HEK293 (cell line): ENCODE data around the gene ABCA2.

ENCODE experiments used
- CTCF ChIA-PET: fragments of 350-600 bp; formaldehyde crosslinking; extraction: SDS; loops from one replicate; lab custom pipeline; 2021; ENCODE audit warnings: antibody characterized with exemption; lab: Yijun Ruan, JAX
- POLR2A ChIA-PET: fragments of 300-600 bp; formaldehyde crosslinking; extraction: SDS; loops from one replicate; lab custom pipeline; 2020; ENCODE audit warnings: antibody characterized with exemption, inconsistent platforms; lab: Yijun Ruan, JAX
- H3K27ac ChIP-seq: fragments of 200-500 bp; sonication (Bioruptor generic); 2 replicates; pipeline ENCODE4 v1.5.1; 2014; ENCODE audit warnings: low read depth, low read length, control low read depth, inconsistent platforms; ENCODE audit errors: extremely low read depth
- H3K36me3 ChIP-seq, 2 experiments: fragments of 200-500 bp in 1 of 2; sonication (Bioruptor generic) in 1 of 2; 1 replicate in 1 of 2; 2 replicates in 1 of 2; pipeline ENCODE4 v1.5.1; 2014 to 2017; ENCODE audit warnings: inconsistent platforms in 2 of 2, low read length in 2 of 2; ENCODE audit not compliant: control insufficient read depth in 2 of 2, insufficient read depth in 1 of 2
- H3K4me1 ChIP-seq: fragments of 200-500 bp; sonication (Bioruptor generic); 2 replicates; pipeline ENCODE4 v1.5.1; 2014; ENCODE audit warnings: mild to moderate bottlenecking, low read length, inconsistent platforms; ENCODE audit not compliant: control insufficient read depth, insufficient read depth
- H3K4me3 ChIP-seq: 2 replicates; pipeline ENCODE4 v1.5.1; 2011; ENCODE audit warnings: low read depth, mild to moderate bottlenecking, control low read depth, low read length, moderate library complexity
- H3K9me3 ChIP-seq: fragments of 200-500 bp; sonication (Bioruptor generic); 2 replicates; pipeline ENCODE4 v1.5.1; 2014; ENCODE audit warnings: low read depth, low read length, inconsistent platforms; ENCODE audit not compliant: control insufficient read depth, insufficient read depth
- GLIS1 ChIP-seq: fragments of 450-650 bp; formaldehyde crosslinking; IDR thresholded peaks from 2 replicates; pipeline ENCODE4 v1.5.1; 2016; ENCODE audit warnings: missing biosample characterization, missing genetic modification characterization
- HIC1 ChIP-seq: fragments of 450-650 bp; formaldehyde crosslinking; IDR thresholded peaks from 2 replicates; pipeline ENCODE4 v1.5.1; 2016; ENCODE audit warnings: missing biosample characterization, missing genetic modification characterization
- HOXD13 ChIP-seq: sonication (generic); formaldehyde crosslinking; IDR thresholded peaks from 2 replicates; pipeline ENCODE4 v1.8.0; 2022; ENCODE audit warnings: missing genetic modification reagents, borderline replicate concordance
- KLF10 ChIP-seq: fragments of 450-650 bp; IDR thresholded peaks from 2 replicates; pipeline ENCODE4 v1.5.1; 2018; ENCODE audit warnings: missing biosample characterization, mild to moderate bottlenecking, missing genetic modification characterization
- OVOL3 ChIP-seq: fragments of 450-650 bp; formaldehyde crosslinking; IDR thresholded peaks from 2 replicates; pipeline ENCODE4 v1.5.1; 2016; ENCODE audit warnings: missing biosample characterization, missing genetic modification characterization
- PATZ1 ChIP-seq: fragments of 450-650 bp; formaldehyde crosslinking; IDR thresholded peaks from 2 replicates; pipeline ENCODE4 v1.5.1; 2016; ENCODE audit warnings: missing biosample characterization, missing genetic modification characterization
- RBAK ChIP-seq: fragments of 450-650 bp; formaldehyde crosslinking; IDR thresholded peaks from 2 replicates; pipeline ENCODE4 v1.5.1; 2016; ENCODE audit warnings: missing biosample characterization, missing genetic modification characterization
- SCRT2 ChIP-seq: fragments of 450-650 bp; formaldehyde crosslinking; IDR thresholded peaks from 2 replicates; pipeline ENCODE4 v1.5.1; 2016; ENCODE audit warnings: missing biosample characterization, missing genetic modification characterization
- ZBTB17 ChIP-seq: fragments of 450-650 bp; formaldehyde crosslinking; IDR thresholded peaks from 2 replicates; pipeline ENCODE4 v1.5.1; 2016; ENCODE audit warnings: missing biosample characterization, missing genetic modification characterization
- ZFHX2 ChIP-seq: fragments of 450-650 bp; formaldehyde crosslinking; conservative IDR thresholded peaks from 2 replicates; pipeline ENCODE4 v1.5.1; 2016; ENCODE audit warnings: missing biosample characterization, missing genetic modification characterization
- ZFP37 ChIP-seq: fragments of 450-650 bp; formaldehyde crosslinking; IDR thresholded peaks from 2 replicates; pipeline ENCODE4 v1.5.1; 2016; ENCODE audit warnings: missing biosample characterization, missing genetic modification characterization
- ZFP41 ChIP-seq: fragments of 450-650 bp; formaldehyde crosslinking; IDR thresholded peaks from 2 replicates; pipeline ENCODE4 v1.5.1; 2016; ENCODE audit warnings: missing biosample characterization, missing genetic modification characterization, borderline replicate concordance
- ZIC2 ChIP-seq: fragments of 450-650 bp; formaldehyde crosslinking; IDR thresholded peaks from 2 replicates; pipeline ENCODE4 v1.5.1; 2016; ENCODE audit warnings: missing biosample characterization, missing genetic modification characterization
- ZNF121 ChIP-seq: fragments of 450-650 bp; formaldehyde crosslinking; IDR thresholded peaks from 2 replicates; pipeline ENCODE4 v1.5.1; 2016; ENCODE audit warnings: missing biosample characterization, missing genetic modification characterization
- ZNF148 ChIP-seq: fragments of 450-650 bp; formaldehyde crosslinking; IDR thresholded peaks from 2 replicates; pipeline ENCODE4 v1.5.0; 2017; ENCODE audit warnings: missing biosample characterization, missing genetic modification characterization, borderline replicate concordance
- ZNF302 ChIP-seq: fragments of 450-650 bp; formaldehyde crosslinking; IDR thresholded peaks from 2 replicates; pipeline ENCODE4 v1.5.1; 2016; ENCODE audit warnings: missing biosample characterization, missing genetic modification characterization, low read depth
- ZNF324 ChIP-seq: fragments of 450-650 bp; formaldehyde crosslinking; IDR thresholded peaks from 2 replicates; pipeline ENCODE4 v1.5.1; 2016; ENCODE audit warnings: missing biosample characterization, missing genetic modification characterization
- ZNF341 ChIP-seq: fragments of 450-650 bp; formaldehyde crosslinking; IDR thresholded peaks from 2 replicates; pipeline ENCODE4; 2016; ENCODE audit warnings: low read depth, missing biosample characterization, missing genetic modification characterization
- ZNF394 ChIP-seq: fragments of 450-650 bp; formaldehyde crosslinking; IDR thresholded peaks from 2 replicates; pipeline ENCODE4 v1.5.1; 2016; ENCODE audit warnings: missing biosample characterization, missing genetic modification characterization, mild to moderate bottlenecking, moderate library complexity, borderline replicate concordance
- ZNF416 ChIP-seq: fragments of 450-650 bp; formaldehyde crosslinking; IDR thresholded peaks from 2 replicates; pipeline ENCODE4 v1.5.1; 2016; ENCODE audit warnings: missing biosample characterization, missing genetic modification characterization
- ZNF600 ChIP-seq: fragments of 450-650 bp; formaldehyde crosslinking; IDR thresholded peaks from 2 replicates; pipeline ENCODE4 v1.5.1; 2016; ENCODE audit warnings: missing biosample characterization, missing genetic modification characterization
- ZNF677 ChIP-seq: fragments of 450-650 bp; IDR thresholded peaks from 2 replicates; pipeline ENCODE4 v1.5.0; 2018; ENCODE audit warnings: missing biosample characterization, mild to moderate bottlenecking, missing genetic modification characterization, moderate library complexity
- ZNF692 ChIP-seq: fragments of 450-650 bp; formaldehyde crosslinking; IDR thresholded peaks from 2 replicates; pipeline ENCODE4 v1.5.1; 2016; ENCODE audit warnings: missing biosample characterization, missing genetic modification characterization

Gene ABCA2

DNA sequence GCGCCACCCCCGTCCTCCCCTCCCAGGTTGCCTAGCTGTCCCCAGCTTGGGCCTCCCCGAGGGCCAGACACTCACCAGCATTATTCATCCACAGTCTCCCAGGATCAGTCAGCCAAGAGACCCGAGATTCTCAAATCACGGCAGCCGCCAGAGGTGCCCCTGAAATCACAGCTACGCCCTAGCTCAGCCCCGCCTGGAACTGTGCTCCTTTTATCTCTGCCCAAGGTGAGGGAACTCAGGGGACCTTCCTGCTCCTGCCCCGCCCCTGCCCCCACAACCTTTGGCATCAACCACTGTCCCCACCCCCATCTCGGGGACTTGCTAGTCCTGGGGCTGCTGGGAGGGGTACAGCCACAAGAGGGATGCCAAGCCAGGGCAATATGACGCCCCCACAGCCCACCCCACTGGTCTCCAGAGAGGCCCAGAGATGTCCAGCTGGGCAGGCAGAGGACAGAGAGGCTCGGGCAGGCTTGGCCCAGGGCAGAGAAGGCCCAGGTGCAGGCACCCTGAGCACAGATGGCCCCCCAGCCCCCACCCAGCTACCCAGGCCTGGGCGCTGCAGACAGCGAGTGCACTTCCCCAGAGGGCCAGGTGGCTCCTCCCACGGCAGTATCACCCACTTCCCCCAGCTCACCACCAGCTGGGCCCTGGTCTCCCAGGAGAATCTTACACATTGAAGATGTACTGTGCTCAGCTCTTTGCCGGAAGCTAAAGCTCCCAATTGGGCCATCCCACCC lies 4.0 kb upstream of the ABCA2 start, which contains the start of gene FUT7:
Gene FUT7 (minus strand): TSS at position 185 of the 737 bp plus-strand sequence. CDS start 97 bp downstream, at position 88.
- Histone ChIP-seq H3K27ac (no peak within 1 kb of the TSS), H3K4me1 (peaks cover 2% of the 10 kb centered on the region; the same call in 1 of the 2 replicates), H3K36me3 (peaks cover 0 to under 1% of the 10 kb centered on the region in 2 experiments; a peak in 1 of 3 replicates), H3K9me3 (no peaks in the 10 kb centered on the region), H3K4me3 (no peak within 1 kb of the TSS)
- CTCF ChIA-PET = interaction anchor here (0.5 to 4.8 kb wide), 7 partner anchors 9 to 244 kb away, joined by 3 to 38 read pairs (median 4); partner anchors contain the start of genes CLIC3, NPDC1 and TMEM141
- TF ChIP-seq ZNF394 (tag by site-specific recombination) (no peak), ZNF302 (tag by site-specific recombination) (no peak), KLF10 (tag by site-specific recombination) (no peak), ZBTB17 (tag by site-specific recombination) (no peak), GLIS1 (tag by site-specific recombination) (peak; percentile 28; the same call in 1 of the 2 replicates), HOXD13 (CRISPR knock-in tag) (no peak), ZNF121 (tag by site-specific recombination) (no peak), ZNF324 (tag by site-specific recombination) (no peak), SCRT2 (tag by site-specific recombination) (no peak), ZIC2 (no peak), ZNF148 (tag by site-specific recombination) (no peak), PATZ1 (tag by site-specific recombination) (peak; percentile 24; the same call in 1 of the 2 replicates), ZFP41 (tag by site-specific recombination) (no peak), RBAK (tag by site-specific recombination) (no peak)
- POLR2A ChIA-PET = interaction anchor here (0.7 to 1.1 kb wide), 3 partner anchors 10 to 209 kb away, joined by 3 to 4 read pairs (median 3); partner anchors contain the start of gene TUBB4B

DNA sequence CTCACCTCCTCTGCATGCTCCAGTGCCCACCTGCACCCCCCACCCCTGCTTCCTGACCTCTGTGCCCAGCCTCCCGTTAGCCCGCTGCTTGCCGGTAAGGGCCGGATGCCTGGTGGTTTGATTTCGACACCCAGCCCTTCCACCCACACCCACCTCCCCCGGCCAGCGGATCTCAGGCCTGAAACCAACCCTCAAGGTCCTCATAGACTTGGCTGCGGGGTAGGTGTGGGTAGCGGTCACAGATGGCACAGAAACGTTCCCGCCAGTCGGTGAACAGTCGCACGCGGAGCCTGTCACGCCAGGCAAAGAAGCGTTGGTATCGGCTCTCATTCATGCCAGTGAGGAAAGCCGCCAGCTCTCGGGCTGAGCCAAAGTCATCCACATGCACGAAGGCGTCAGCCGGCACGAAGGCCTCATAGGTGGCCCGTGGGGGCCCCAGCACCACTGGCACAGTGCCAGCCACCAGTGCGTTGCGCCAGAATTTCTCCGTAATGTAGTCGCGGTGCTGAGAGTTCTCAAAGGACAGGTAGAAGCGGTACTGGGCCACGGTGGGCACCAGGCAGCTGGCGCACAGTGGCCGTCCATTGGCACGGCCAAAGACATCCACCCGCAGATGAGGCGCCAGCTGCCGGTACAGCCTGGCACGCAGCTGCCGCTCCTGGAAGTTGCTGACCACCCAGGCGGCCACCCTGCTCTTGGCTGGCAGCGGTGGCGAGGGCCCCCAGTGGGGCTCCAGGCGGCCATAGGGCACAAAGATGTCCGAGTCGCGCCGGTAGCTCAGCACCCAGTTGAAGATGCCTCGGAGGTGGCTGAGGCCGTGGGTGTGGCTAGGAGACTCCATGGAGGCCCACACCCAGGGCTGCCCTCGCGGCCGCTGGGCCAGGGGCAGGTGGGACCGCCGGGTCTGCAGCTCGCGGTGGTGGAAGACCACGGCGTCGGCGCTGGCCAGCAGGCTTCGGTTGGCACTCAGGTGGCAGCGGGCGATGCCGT lies 2.8 kb upstream of the ABCA2 start:
- Histone ChIP-seq H3K9me3 (no peaks in the 10 kb centered on the region), H3K27ac (no peak overlapping the region), H3K4me3 (no peak overlapping the region), H3K36me3 (no peaks in the 10 kb centered on the region), H3K4me1 (peaks cover 2% of the 10 kb centered on the region; the same call in 1 of the 2 replicates)
- ChIA-PET POLR2A (interaction anchor here (0.6 to 0.8 kb wide), 2 partner anchors 9 to 24 kb away, joined by 3 to 4 read pairs; no protein-coding TSS in a partner anchor), CTCF (interaction anchor here (0.7 to 5.8 kb wide), 21 partner anchors 12 to 253 kb away, joined by 3 to 86 read pairs (median 11); partner anchors contain the start of genes CLIC3, NPDC1, SAPCD2 and TMEM141)
- TF ChIP-seq HIC1 (0 out of 2 replicates have a peak, but pooled peaks have one; percentile 32), ZNF677 (tag by site-specific recombination) (no peak), ZNF692 (tag by site-specific recombination) (no peak), ZNF600 (no peak), ZNF324 (tag by site-specific recombination) (no peak), ZNF341 (tag by site-specific recombination) (peak; percentile 54; the same call in 1 of the 2 replicates), ZFP37 (no peak), OVOL3 (tag by site-specific recombination) (no peak), ZFHX2 (peak; percentile 86), ZNF416 (tag by site-specific recombination) (no peak)
